DMS 273 treated with DMSO at 0.1 percent for 48 hours (cell line): ENCODE measurements around the gene SYCP1.
"Not testable (repeated sequence)": the region's sequence is repeated elsewhere in the genome, so short reads cannot be mapped to it uniquely, and the experiment has no call there.

Experiments
- DNase-seq: peaks from one replicate; lab custom pipeline; 2025; lab: John Stamatoyannopoulos, UW

Gene SYCP1

GRCh38 chr1:114854693-114855320 lies at the start of gene SYCP1:
TSS of gene SYCP1 (plus strand) at chr1:114854863. CDS start at chr1:114855465, 602 bp downstream.
- no peak for DNase-seq

DNA sequence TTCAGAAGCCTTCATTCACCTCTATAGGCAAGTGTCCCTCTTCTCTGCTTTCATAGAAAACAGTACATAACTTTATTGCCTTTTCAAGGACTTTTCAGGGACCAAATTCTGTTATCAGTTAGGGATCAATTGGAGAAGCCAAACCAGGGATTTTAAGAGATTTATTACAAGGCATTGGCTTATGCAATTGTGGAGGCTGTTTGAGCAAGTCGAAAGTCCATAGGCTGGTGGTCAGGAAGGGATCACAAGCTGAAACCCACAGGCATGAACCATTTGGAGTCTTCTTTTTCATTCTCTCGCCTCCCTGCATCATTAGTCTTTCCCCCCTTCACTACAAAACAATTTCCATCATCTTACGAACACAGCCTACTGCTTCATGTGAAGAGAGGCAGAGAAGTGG lies 34.8 kb upstream of the SYCP1 start:
- DNase-seq = no peak

DNA sequence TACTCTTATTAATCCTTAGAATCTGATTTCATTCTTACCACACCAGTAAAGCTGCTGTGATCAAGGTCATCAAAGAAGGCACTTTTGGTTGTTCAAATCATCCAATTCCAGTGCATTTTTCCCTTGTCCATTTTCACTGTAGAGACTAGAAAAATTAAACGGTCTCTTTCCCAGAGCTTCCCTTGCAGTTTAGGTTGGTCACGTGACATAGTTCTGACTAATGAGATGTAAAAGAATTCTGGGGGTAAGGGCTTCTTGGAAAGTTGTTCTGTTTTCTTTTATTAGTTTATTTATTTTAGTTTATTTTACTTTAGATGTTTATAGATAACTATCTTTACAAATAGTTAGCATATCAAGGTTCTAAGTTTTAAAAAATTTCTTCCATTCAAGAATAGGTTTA lies 34.3 kb upstream of the SYCP1 start:
- DNase-seq = no peak

DNA sequence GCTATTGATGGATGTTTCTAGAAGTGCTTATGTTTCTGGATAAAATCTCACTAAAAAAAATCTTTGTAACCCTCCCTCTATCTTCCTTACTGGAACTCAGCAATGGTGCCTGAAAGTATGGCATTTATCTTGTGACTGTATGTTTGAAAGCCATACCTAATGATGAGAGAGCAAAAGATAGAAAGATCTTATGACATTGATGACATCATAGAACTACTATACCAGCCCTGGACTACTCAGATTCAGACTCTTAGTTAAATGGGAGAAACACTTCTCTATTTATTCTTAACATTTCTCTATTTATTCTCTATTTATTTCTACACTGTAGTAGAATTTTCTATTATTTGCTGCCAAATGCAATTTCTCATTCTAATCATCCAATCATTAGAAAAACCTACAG lies 32.7 kb upstream of the SYCP1 start:
- no peak for DNase-seq

- no peak for DNase-seq
Observed at GRCh38 chr1:114828251-114828650, 26.4 kb upstream of the SYCP1 start.

DNA sequence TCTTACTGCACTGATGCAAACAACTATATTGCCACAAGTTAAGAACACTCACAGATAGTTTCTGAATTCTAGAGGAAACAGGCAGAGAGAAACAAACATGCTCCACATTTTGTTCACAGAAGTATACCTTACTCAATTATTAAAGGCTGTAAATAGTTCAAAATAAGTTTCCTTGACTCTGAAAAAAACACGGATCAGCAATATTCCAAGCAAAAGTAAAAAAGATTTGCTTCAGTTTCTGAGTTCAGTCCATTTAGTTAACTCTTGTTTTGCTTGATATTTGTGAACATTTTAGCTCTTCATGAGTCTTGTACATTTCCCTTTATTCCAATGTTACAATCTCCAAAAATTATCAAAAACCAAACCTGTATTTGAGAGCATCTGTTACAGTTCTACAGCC lies 24.6 kb upstream of the SYCP1 start:
- DNase-seq = not testable (repeated sequence)

DNA sequence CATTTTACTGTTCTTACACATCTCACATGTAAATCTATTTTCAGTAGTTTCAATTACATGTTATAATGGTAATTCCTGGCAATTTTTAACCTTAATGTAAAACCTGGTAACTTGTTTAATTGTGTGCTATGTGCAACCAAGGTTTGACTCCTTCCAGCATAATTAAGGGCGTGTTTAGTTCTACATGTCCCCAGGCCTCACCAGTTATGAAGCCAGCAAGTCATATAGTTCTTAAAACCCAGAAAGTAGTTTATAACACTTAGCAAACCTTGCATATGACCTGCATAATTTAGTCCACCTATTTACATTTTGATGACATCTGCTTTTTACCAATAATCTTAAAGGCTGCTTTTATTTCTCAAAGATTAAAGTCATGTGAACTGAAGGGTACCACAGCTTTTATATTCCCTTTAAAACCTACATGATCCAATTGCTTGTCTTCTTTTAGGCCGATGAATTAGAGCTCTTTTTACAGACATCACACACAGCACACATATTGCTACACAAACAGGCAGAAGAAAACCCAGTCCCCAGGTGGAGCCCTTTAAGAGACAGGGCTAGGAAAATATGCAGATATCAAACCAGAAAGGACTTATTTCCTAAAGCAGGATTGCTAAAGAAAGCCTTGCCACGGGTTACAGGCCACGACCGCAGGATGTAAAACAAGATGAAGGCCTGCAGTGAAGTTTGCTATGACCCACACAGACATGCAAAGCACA lies 23.2 kb upstream of the SYCP1 start:
- no peak for DNase-seq

DNA sequence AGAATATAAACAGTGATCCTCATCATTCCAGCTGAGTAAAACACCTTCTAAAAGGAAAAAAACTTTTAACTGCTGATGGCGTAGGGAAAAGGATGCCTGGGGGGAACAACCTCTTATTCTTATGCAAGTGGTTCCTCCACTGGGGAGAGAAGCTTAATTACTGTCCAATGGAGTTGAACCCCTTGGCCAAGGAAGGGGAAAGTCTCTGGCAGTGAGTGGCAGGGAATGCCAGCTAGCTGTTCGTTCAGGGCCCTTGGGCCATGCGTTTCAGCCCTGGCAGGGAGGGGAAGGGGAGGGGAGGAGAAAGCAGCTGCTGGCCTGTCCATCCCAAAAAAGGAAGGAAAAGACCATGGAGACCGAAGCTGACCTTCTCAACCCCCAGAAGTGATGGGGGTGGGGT lies 22.6 kb upstream of the SYCP1 start:
- DNase-seq = no peak

DNA sequence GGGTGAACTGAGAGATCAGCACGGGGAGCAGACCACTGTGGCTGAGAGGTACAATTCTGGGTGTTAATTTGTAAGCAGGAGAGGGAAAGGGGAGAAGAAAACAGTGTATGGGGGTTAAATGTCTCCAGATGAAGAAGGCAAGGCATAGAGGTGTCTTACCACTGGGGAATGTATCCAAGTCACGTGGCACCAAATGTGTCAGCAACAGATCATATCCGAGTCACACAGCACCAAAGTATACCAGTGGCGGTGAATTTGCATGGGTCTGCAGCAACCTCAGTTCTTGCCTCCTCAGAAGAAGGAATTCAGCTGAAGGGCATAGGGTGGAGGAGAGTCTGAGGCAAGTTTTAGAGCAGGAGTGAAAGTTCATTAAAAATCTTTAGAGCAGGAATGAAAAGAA lies 21.2 kb upstream of the SYCP1 start:
- no peak for DNase-seq

DNA sequence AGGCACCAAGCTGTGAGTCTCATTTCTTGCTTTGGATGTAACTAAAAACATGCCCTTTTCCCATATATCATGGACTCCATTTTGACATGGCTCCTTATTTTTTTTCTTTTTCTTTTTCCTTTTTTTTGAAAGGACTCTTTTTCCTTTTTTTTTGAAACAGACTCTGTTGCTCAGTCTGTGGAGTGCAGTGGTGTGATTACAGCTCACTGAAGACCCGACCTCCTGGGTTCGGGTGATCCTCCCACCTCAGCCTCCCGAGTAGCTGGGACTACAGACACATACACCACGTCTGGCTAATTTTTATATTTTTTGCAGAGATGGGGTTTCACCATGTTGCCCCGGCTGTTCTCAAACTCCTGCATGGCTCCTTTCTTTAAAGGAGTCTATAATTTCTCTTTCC lies 10.4 kb upstream of the SYCP1 start:
- no peak for DNase-seq

DNA sequence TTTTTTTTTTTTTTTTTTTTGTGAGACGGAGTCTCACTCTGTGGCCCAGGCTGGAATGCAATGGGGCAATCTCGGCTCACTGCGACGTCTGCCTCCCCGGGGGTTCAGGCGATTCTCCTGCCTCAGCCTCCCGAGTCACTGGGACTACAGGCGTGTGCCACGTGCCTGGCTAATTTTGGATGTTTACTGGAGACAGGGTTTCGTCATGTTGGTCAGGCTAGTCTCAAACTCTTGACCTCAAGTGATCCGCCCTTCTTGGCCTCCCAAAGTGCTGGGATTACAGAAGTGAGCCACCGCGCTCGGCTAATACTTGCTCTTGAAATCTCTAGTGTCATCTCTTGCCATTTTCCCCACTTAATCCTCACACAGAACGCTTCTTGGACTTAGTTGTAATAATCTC lies 1.1 kb upstream of the SYCP1 start:
- no peak for DNase-seq

- no peak for DNase-seq
Observed at GRCh38 chr1:114861384-114861783, 6.7 kb downstream of the SYCP1 start.

- DNase-seq = no peak
Observed at GRCh38 chr1:114892194-114892918, 37.7 kb downstream of the SYCP1 start.

GRCh38 chr1:114896795-114897194 lies 42.1 kb downstream of the SYCP1 start:
- no peak for DNase-seq

DNA sequence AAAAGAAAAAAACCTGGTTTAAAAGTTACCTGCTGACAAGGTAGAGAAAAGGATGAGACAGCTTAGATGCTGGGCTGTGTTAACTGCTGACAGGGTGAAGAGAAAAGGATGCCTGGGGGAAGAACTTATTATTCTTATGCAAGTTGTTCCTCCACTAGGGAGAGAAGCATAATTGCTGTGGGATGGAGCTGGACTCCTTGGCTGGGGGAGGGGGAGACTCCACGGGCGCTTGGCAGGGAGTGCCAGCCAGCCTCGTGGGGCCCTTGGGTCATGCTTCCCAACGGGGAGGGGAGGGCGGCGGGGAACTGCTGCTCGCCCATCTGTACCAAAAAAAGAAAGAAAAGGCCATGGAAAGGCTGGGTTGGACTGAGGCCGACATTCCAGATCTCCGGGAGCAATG lies 47.2 kb downstream of the SYCP1 start:
- DNase-seq = no peak

- DNase-seq = no peak
Observed at GRCh38 chr1:114902343-114902742, 47.7 kb downstream of the SYCP1 start.

DNA sequence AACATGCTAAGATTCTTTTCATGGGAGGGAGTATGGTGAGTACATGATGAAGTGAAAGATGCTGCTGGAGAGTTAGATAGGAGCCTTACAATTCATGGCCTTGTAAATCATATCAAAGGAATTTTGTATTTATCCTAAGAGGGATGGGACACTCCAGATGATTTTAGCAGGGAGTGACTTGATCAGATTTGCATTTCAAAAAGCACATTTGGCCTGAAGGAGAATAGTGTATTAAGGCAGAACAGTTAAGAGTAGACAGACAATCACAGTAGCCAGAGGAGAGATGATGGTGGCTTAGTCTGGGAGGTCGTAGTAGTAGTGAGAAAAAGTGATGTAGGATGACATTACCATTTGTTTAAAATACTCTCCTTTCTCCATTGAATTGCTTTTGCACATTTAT lies 48.8 kb downstream of the SYCP1 start:
- DNase-seq = no peak

DNA sequence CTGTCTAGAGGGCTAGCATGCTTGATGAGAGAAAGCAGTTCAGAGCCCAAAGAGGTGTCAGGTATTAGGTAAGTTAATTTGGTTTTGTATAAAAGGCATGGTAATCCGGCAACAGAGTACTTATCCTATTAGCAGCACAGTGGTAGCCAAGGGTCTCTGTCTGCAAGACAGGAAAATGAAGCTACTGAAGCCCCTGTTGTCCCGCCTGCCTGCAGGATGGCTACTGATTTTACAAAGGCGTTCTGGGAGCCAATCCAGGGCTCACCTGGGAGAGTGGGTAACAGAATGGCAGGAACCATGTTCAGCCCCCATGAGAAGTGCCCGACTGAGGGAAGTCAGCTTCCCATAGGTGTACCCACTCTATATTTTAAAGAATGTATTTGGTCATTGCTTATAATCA lies 61.1 kb downstream of the SYCP1 start:
- not testable (repeated sequence) for DNase-seq

DNA sequence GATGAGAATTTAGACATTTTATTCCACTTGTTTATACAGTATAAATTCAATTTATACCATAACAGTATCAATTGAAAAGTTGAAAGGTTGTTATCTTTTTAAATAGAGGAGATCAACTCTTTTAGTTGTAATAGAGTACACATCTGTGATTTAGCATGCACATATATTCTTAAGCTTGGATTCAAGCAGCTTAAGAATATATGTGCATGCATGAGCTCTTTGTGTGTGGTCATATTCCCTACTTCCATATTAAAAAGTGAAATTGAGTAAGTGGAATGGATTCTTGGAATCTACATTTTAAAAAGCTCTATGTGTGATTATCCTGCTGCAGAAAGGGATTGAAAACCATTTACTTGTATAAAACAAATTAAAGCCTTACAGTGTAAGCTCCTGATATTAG lies 71.9 kb downstream of the SYCP1 start:
- DNase-seq = no peak

GRCh38 chr1:114927401-114927800 lies 72.7 kb downstream of the SYCP1 start:
- DNase-seq = no peak

- no peak for DNase-seq
Observed at GRCh38 chr1:114956570-114956969, 101.9 kb downstream of the SYCP1 start.

DNA sequence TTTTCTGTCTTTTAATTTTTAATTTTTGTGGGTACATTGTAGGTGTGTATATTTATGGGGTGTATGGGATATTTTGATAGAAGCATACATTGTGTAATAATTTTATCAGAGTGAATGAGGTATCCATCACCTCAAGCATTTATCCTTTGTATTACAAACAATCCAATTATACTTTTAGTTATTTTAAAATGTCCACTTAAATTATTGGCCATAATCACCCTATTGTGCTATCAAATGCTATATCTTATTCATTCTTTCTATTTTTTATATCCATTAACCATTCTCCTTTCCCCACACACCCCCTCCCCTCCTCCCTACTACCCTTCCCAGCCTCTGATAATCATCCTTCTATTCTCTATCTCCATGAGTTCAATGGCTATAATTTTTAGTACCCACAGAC lies 104.8 kb downstream of the SYCP1 start:
- DNase-seq = no peak

GRCh38 chr1:114976891-114977290 lies 122.2 kb downstream of the SYCP1 start:
- no peak for DNase-seq
